ENCODE results near the gene FGF9.

Gene FGF9

GRCh38 chr13:21709697-21710096, 38.8 kb downstream of the FGF9 start:
- DNase-seq (ENCODE audit: low read depth in 2 of 2): no peak

- no peak for DNase-seq (ENCODE audit: low read depth in 2 of 2)
Measured at GRCh38 chr13:21710163-21710562, 39.3 kb downstream of the FGF9 start.

GRCh38 chr13:21717817-21718216, 46.9 kb downstream of the FGF9 start:
- no peak for DNase-seq (ENCODE audit: low read depth in 2 of 2)

GRCh38 chr13:21719463-21719862, 48.6 kb downstream of the FGF9 start:
- DNase-seq (ENCODE audit: low read depth in 2 of 2): no peak

GRCh38 chr13:21723807-21724505, 53.1 kb downstream of the FGF9 start:
- no peak for DNase-seq (ENCODE audit: low read depth in 2 of 2)

- no peak for DNase-seq (ENCODE audit: low read depth in 2 of 2)
Measured at GRCh38 chr13:21730186-21730880, 59.5 kb downstream of the FGF9 start.

- no peak for DNase-seq (ENCODE audit: low read depth in 2 of 2)
Measured at GRCh38 chr13:21733475-21734263, 62.8 kb downstream of the FGF9 start.

- no peak for DNase-seq (ENCODE audit: low read depth in 2 of 2)
Measured at GRCh38 chr13:21734961-21735360, 64.1 kb downstream of the FGF9 start.

GRCh38 chr13:21735701-21736401, 65.0 kb downstream of the FGF9 start:
- DNase-seq (ENCODE audit: low read depth in 2 of 2): no peak

- no peak for DNase-seq (ENCODE audit: low read depth in 2 of 2)
Measured at GRCh38 chr13:21736926-21737325, 66.1 kb downstream of the FGF9 start.

GRCh38 chr13:21738630-21739029, 67.8 kb downstream of the FGF9 start:
- DNase-seq (ENCODE audit: low read depth in 2 of 2): no peak

GRCh38 chr13:21739771-21740170, 68.9 kb downstream of the FGF9 start:
- no peak for DNase-seq (ENCODE audit: low read depth in 2 of 2)

- DNase-seq (ENCODE audit: low read depth in 2 of 2): no peak
Measured at GRCh38 chr13:21741396-21741979, 70.6 kb downstream of the FGF9 start.

GRCh38 chr13:21742096-21742495, 71.2 kb downstream of the FGF9 start:
- DNase-seq (ENCODE audit: low read depth in 2 of 2): no peak

- DNase-seq (ENCODE audit: low read depth in 2 of 2): no peak
Measured at GRCh38 chr13:21744149-21744548, 73.3 kb downstream of the FGF9 start.

- no peak for DNase-seq (ENCODE audit: low read depth in 2 of 2)
Measured at GRCh38 chr13:21745307-21745706, 74.4 kb downstream of the FGF9 start.

- no peak for DNase-seq (ENCODE audit: low read depth in 2 of 2)
Measured at GRCh38 chr13:21747456-21747855, 76.6 kb downstream of the FGF9 start.

- no peak for DNase-seq (ENCODE audit: low read depth in 2 of 2)
Measured at GRCh38 chr13:21748166-21748565, 77.3 kb downstream of the FGF9 start.

GRCh38 chr13:21749410-21749809, 78.5 kb downstream of the FGF9 start:
- no peak for DNase-seq (ENCODE audit: low read depth in 2 of 2)

GRCh38 chr13:21752501-21752900, 81.6 kb downstream of the FGF9 start:
- no peak for DNase-seq (ENCODE audit: low read depth in 2 of 2)

- DNase-seq (ENCODE audit: low read depth in 2 of 2): no peak
Measured at GRCh38 chr13:21753117-21753729, 82.3 kb downstream of the FGF9 start.

Data from stimulated activated CD4-positive, alpha-beta T cell treated with anti-CD3 and anti-CD28 coated beads, Interleukin-4, amount 100 ng/mL, for 48 hours (primary cell).